Neural cell (in vitro differentiated cells): ENCODE measurements around the gene ZNF691. TPM values are rescaled to one million over a fixed set of nuclear protein-coding genes. Genes with fewer than 3 reads are reported as not detected.

ENCODE experiments used
- H2AFZ ChIP-seq: fragments of 200-600, 300-800 bp; sonication (generic), shearing (Covaris generic); 2 replicates; pipeline ENCODE4 v1.6.0; 2014; ENCODE audit warnings: low read depth, mild to moderate bottlenecking, antibody characterized with exemption, low read length, moderate library complexity
- H3F3A ChIP-seq: fragments of 200-600 bp; shearing (Covaris generic); 2 replicates; pipeline ENCODE4 v1.6.1; 2016; ENCODE audit warnings: mild to moderate bottlenecking, moderate library complexity, mixed read lengths, antibody characterized with exemption, low read length; ENCODE audit not compliant: insufficient read depth, poor library complexity, severe bottlenecking
- H3K27ac ChIP-seq: fragments of 200-600, 300-800 bp; sonication (generic), shearing (Covaris generic); 2 replicates; pipeline ENCODE4 v1.5.1; 2014; ENCODE audit warnings: mild to moderate bottlenecking, low read length, moderate library complexity
- H3K27me3 ChIP-seq: fragments of 300-800, 200-600 bp; sonication (generic), shearing (Covaris generic); 2 replicates; pipeline ENCODE4 v1.6.0; 2014; ENCODE audit warnings: mild to moderate bottlenecking, low read depth, low read length, moderate library complexity; ENCODE audit not compliant: insufficient read depth
- H3K36me3 ChIP-seq: fragments of 300-800, 200-600 bp; sonication (generic), shearing (Covaris generic); 2 replicates; pipeline ENCODE4 v1.5.1; 2014; ENCODE audit warnings: mild to moderate bottlenecking, antibody characterized with exemption, low read length, moderate library complexity; ENCODE audit not compliant: insufficient read depth
- H3K4me2 ChIP-seq: fragments of 300-800, 200-600 bp; sonication (generic), shearing (Covaris generic); 2 replicates; pipeline ENCODE4 v1.6.0; 2014; ENCODE audit warnings: mild to moderate bottlenecking, low read length
- H3K4me3 ChIP-seq: fragments of 300-800, 200-600 bp; sonication (generic), shearing (Covaris generic); 2 replicates; pipeline ENCODE4 v1.5.1; 2014; ENCODE audit warnings: mild to moderate bottlenecking, low read length, moderate library complexity
- H3K79me2 ChIP-seq: fragments of 200-600 bp; shearing (Covaris generic); replicated peaks from 2 replicates; pipeline ENCODE4 v1.6.0; 2014; ENCODE audit warnings: mild to moderate bottlenecking, low read length, moderate library complexity; ENCODE audit not compliant: insufficient read depth
- H3K9ac ChIP-seq: fragments of 300-800, 200-600 bp; sonication (generic), shearing (Covaris generic); 2 replicates; pipeline ENCODE4 v1.6.1; 2016; ENCODE audit warnings: mild to moderate bottlenecking, low read length, mixed read lengths
- H3K9me2 ChIP-seq: fragments of 200-600 bp; shearing (Covaris generic); 2 replicates; pipeline ENCODE4 v1.6.1; 2016; ENCODE audit warnings: mild to moderate bottlenecking, low read length, mixed read lengths; ENCODE audit not compliant: insufficient read depth
- H3K9me3 ChIP-seq: fragments of 200-600, 300-800 bp; sonication (generic), shearing (Covaris generic); 2 replicates; pipeline ENCODE4 v1.6.1; 2016; ENCODE audit warnings: mild to moderate bottlenecking, mixed run types, low read length, moderate library complexity, mixed read lengths
- H4K20me1 ChIP-seq: fragments of 200-600 bp; shearing (Covaris generic); 2 replicates; pipeline ENCODE4 v1.6.1; 2016; ENCODE audit warnings: mild to moderate bottlenecking, mixed run types; ENCODE audit not compliant: insufficient read depth
- CTCF ChIP-seq: fragments of 450-650 bp; IDR thresholded peaks from 2 replicates; pipeline ENCODE4 v1.5.1; 2014; ENCODE audit warnings: antibody characterized with exemption, mild to moderate bottlenecking, moderate library complexity; ENCODE audit not compliant: poor library complexity, severe bottlenecking
- EP300 ChIP-seq: fragments of 450-650 bp; conservative IDR thresholded peaks from 2 replicates; pipeline ENCODE4 v1.6.1; 2014; ENCODE audit warnings: antibody characterized with exemption, mild to moderate bottlenecking, moderate library complexity; ENCODE audit not compliant: poor library complexity, severe bottlenecking
- EZH2 ChIP-seq: fragments of 200-600, 300-800 bp; shearing (Covaris generic), sonication (generic); IDR thresholded peaks from 2 replicates; pipeline ENCODE4 v1.6.1; 2014; ENCODE audit warnings: antibody characterized with exemption, low read length, borderline replicate concordance, mild to moderate bottlenecking; ENCODE audit not compliant: insufficient read depth, poor library complexity, severe bottlenecking
- MXI1 ChIP-seq: fragments of 450-650 bp; conservative IDR thresholded peaks from 2 replicates; pipeline ENCODE4 v1.6.1; 2014; ENCODE audit warnings: antibody characterized with exemption, mild to moderate bottlenecking; ENCODE audit not compliant: poor library complexity, severe bottlenecking
- POLR2AphosphoS5 ChIP-seq: IDR thresholded peaks from 2 replicates; pipeline ENCODE4 v1.6.1; 2012
- RAD21 ChIP-seq: fragments of 450-650 bp; conservative IDR thresholded peaks from 2 replicates; pipeline ENCODE4 v1.6.1; 2014; ENCODE audit warnings: antibody characterized with exemption, mild to moderate bottlenecking, moderate library complexity
- REST ChIP-seq: IDR thresholded peaks from 2 replicates; pipeline ENCODE4 v1.6.1; 2012; ENCODE audit warnings: borderline replicate concordance
- SMC3 ChIP-seq: fragments of 450-650 bp; conservative IDR thresholded peaks from 2 replicates; pipeline ENCODE4 v1.6.1; 2014; ENCODE audit warnings: antibody characterized with exemption, mild to moderate bottlenecking, moderate library complexity; ENCODE audit not compliant: poor library complexity
- TAF1 ChIP-seq: IDR thresholded peaks from 2 replicates; pipeline ENCODE4 v1.6.1; 2012; ENCODE audit warnings: low read depth
- polyA plus RNA-seq: library from polyadenylated mRNA; depleted of rRNA; stranded (reverse); fragments of >200 nt; gene quantifications from 2 replicates; pipeline ENCODE4 v1.2.3, GENCODE V29; 2014

ZNF691 gene
- polyA plus RNA-seq, 1 donor from 2014 or later, result 14.9 TPM

GRCh38 chr1:42825036-42825851 lies 21.2 kb upstream of the ZNF691 start:
- TF ChIP-seq SMC3 (no peak), EZH2 (no peak), POLR2AphosphoS5 (no peak), TAF1 (no peak), REST (no peak), CTCF (no peak), EP300 (no peak), MXI1 (no peak)
- H3K9ac ChIP-seq, result no peak overlapping the region

GRCh38 chr1:42830631-42831030 lies 15.8 kb upstream of the ZNF691 start:
- no peaks in the 10 kb centered on the region for H3K79me2 ChIP-seq
- no peaks in the 10 kb centered on the region for H4K20me1 ChIP-seq
- H3F3A ChIP-seq, result no peaks in the 10 kb centered on the region
- H3K27ac ChIP-seq, result no peak overlapping the region
- H3K9me2 ChIP-seq, result no peaks in the 10 kb centered on the region
- TF ChIP-seq POLR2AphosphoS5, result no peak
- TF ChIP-seq EP300, result no peak
- TF ChIP-seq RAD21, result no peak
- no peak for TF ChIP-seq SMC3
- no peak for TF ChIP-seq CTCF
- TF ChIP-seq TAF1, result no peak
- H3K27me3 ChIP-seq, result no peaks in the 10 kb centered on the region
- no peak overlapping the region for H2AFZ ChIP-seq
- H3K9ac ChIP-seq, result no peak overlapping the region
- no peaks in the 10 kb centered on the region for H3K9me3 ChIP-seq
- no peaks in the 10 kb centered on the region for H3K36me3 ChIP-seq
- H3K4me3 ChIP-seq, result no peak overlapping the region
- H3K4me2 ChIP-seq, result no peak overlapping the region

More at GRCh38 chr1:42825036-42825851, 21.2 kb upstream of the ZNF691 start:
- H3K27ac ChIP-seq, result no peak overlapping the region
- no peak overlapping the region for H2AFZ ChIP-seq
- H3K79me2 ChIP-seq, result no peaks in the 10 kb centered on the region
- no peaks in the 10 kb centered on the region for H3K9me2 ChIP-seq
- no peaks in the 10 kb centered on the region for H3K36me3 ChIP-seq
- H3K27me3 ChIP-seq, result no peaks in the 10 kb centered on the region
- H3F3A ChIP-seq, result no peaks in the 10 kb centered on the region
- H3K4me2 ChIP-seq, result no peak overlapping the region
- H3K9me3 ChIP-seq, result no peaks in the 10 kb centered on the region
- H3K4me3 ChIP-seq, result no peak overlapping the region
- H4K20me1 ChIP-seq, result no peaks in the 10 kb centered on the region
